ENCODE results near the gene RRP7A. TPM values are rescaled to one million over a fixed set of nuclear protein-coding genes. Genes with fewer than 3 reads are reported as not detected.

The RRP7A gene
- 20.8 TPM for total RNA-seq

GRCh38 chr22:42519525-42520401, at the start of gene RRP7A:
RRP7A (minus strand) TSS chr22:42519796; CDS start chr22:42519786, 10 bp downstream.

GRCh38 chr22:42553475-42554361, 34.1 kb upstream of the RRP7A start, which contains the start of gene SERHL2:
SERHL2 (plus strand) TSS chr22:42553956; CDS start chr22:42554021, 65 bp downstream.

Small RNAs within 50 kb of the gene (small RNA-seq; reads per million reads assigned to genes)
- gene RN7SKP80 (0.13 reads per million), gene RNU6-513P (not detected)

Other genes with a start within 250 kb of the RRP7A start
- 64.4 TPM for gene TCF20, start 249.1 kb downstream of the RRP7A start, total RNA-seq
- gene NFAM1, start 87.4 kb downstream of the RRP7A start, total RNA-seq: 1.6 TPM
- 4.4 TPM for gene SERHL2, start 34.2 kb upstream of the RRP7A start, total RNA-seq
- 36.4 TPM for gene POLDIP3, start 95.1 kb upstream of the RRP7A start, total RNA-seq
- gene ATP5MGL, start 120.8 kb upstream of the RRP7A start, total RNA-seq: 1.6 TPM
- 21.2 TPM for gene CYB5R3, start 129.6 kb upstream of the RRP7A start, total RNA-seq
- gene A4GALT, start 201.1 kb upstream of the RRP7A start, total RNA-seq: 0.92 TPM